ENCODE results near the gene MYL4.
"Not testable (repeated sequence)": the region's sequence is repeated elsewhere in the genome, so short reads cannot be mapped to it uniquely, and the experiment has no call there.

GRCh38 chr17:47168896-47169295 lies 40.3 kb upstream of the MYL4 start:
- not testable (repeated sequence) for TF ChIP-seq POLR2A (IDR thresholded peaks at IDR 0.05; ENCODE audit: low read depth, low read length); CTCF (IDR thresholded peaks at IDR 0.05; ENCODE audit: extremely low read depth in 1 of 2, insufficient read depth in 1 of 2, low read depth in 1 of 2, low read length in 2 of 2); POLR2AphosphoS5 (IDR thresholded peaks at IDR 0.05; ENCODE audit: insufficient read depth, low read depth, low read length); MYC (IDR thresholded peaks at IDR 0.05; ENCODE audit: low read depth, low read length)

Measured in endothelial cell of umbilical vein (primary cell).